ENCODE measurements around the gene ZNF580.

DNA sequence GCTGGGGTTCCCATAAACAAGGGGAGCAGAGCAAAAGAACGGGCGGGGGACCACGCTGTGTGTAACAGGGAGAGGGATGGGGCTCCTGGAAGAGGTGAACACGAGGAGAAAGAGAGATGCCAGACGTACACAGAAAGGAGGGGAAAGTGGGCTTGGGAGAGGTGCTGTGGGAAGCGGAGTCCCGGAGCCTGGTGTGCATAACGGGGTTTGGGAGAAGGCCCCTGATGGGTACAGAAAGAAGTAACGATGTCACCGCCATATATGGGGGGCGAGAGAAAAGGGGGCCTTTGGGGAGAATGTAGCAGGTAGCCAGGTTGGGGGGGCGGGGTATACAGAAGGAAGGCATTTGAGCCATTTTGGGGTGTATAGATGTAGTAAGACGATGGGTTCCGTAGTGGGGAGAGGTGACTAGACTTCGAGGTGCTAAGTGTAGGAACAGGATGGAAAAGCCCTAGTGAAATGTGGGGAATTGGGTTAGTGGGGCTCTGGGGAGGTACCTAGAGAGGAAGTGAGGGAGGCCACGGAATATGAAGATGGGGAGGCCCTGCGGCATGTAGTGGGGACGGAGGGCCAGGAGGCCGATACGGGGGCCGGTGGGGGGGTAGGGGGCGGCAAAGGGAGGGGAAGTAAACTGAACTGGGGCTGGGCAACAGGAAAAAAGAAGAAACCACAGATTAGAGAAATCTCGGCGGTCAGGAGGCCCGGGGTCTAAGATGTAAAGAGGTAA is 787 bp downstream of the ZNF580 start:
- TF ChIP-seq, protein P1, sequence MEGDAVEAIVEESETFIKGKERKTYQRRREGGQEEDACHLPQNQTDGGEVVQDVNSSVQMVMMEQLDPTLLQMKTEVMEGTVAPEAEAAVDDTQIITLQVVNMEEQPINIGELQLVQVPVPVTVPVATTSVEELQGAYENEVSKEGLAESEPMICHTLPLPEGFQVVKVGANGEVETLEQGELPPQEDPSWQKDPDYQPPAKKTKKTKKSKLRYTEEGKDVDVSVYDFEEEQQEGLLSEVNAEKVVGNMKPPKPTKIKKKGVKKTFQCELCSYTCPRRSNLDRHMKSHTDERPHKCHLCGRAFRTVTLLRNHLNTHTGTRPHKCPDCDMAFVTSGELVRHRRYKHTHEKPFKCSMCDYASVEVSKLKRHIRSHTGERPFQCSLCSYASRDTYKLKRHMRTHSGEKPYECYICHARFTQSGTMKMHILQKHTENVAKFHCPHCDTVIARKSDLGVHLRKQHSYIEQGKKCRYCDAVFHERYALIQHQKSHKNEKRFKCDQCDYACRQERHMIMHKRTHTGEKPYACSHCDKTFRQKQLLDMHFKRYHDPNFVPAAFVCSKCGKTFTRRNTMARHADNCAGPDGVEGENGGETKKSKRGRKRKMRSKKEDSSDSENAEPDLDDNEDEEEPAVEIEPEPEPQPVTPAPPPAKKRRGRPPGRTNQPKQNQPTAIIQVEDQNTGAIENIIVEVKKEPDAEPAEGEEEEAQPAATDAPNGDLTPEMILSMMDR (IDR thresholded peaks at IDR 0.05), result no peak
- TF ChIP-seq POLR2A (IDR thresholded peaks at IDR 0.05), result no peak

Data from uterus (tissue), 2 donors.